ENCODE measurements around the gene GPR107.

Gene GPR107

GRCh38 chr9:130110166-130110565 is 56.5 kb downstream of the GPR107 start:
- DNase-seq (ENCODE audit: low read depth, low spot score): no peak

- no peak for DNase-seq (ENCODE audit: low read depth, low spot score)
Observed at GRCh38 chr9:130110596-130111021, 56.9 kb downstream of the GPR107 start.

- DNase-seq (ENCODE audit: low read depth, low spot score): no peak
Observed at GRCh38 chr9:130111786-130112537, 58.3 kb downstream of the GPR107 start.

GRCh38 chr9:130112538-130113151 is 58.9 kb downstream of the GPR107 start:
- no peak for DNase-seq (ENCODE audit: low read depth, low spot score)

- no peak for DNase-seq (ENCODE audit: low read depth, low spot score)
Observed at GRCh38 chr9:130114741-130115140, 61.0 kb downstream of the GPR107 start.

- no peak for DNase-seq (ENCODE audit: low read depth, low spot score)
Observed at GRCh38 chr9:130116346-130116745, 62.6 kb downstream of the GPR107 start.

GRCh38 chr9:130117376-130117775 is 63.7 kb downstream of the GPR107 start:
- DNase-seq (ENCODE audit: low read depth, low spot score): no peak

- no peak for DNase-seq (ENCODE audit: low read depth, low spot score)
Observed at GRCh38 chr9:130117816-130118632, 64.3 kb downstream of the GPR107 start.

- DNase-seq (ENCODE audit: low read depth, low spot score): no peak
Observed at GRCh38 chr9:130118841-130119518, 65.3 kb downstream of the GPR107 start.

GRCh38 chr9:130119519-130120298 is 66.0 kb downstream of the GPR107 start:
- no peak for DNase-seq (ENCODE audit: low read depth, low spot score)

- no peak for DNase-seq (ENCODE audit: low read depth, low spot score)
Observed at GRCh38 chr9:130120299-130120587, 66.5 kb downstream of the GPR107 start.

- DNase-seq (ENCODE audit: low read depth, low spot score): no peak
Observed at GRCh38 chr9:130120832-130121231, 67.1 kb downstream of the GPR107 start.

- no peak for DNase-seq (ENCODE audit: low read depth, low spot score)
Observed at GRCh38 chr9:130122456-130122855, 68.8 kb downstream of the GPR107 start.

GRCh38 chr9:130124085-130124860 is 70.6 kb downstream of the GPR107 start:
- DNase-seq (ENCODE audit: low read depth, low spot score): no peak

GRCh38 chr9:130126721-130127433 is 73.2 kb downstream of the GPR107 start:
- no peak for DNase-seq (ENCODE audit: low read depth, low spot score)

GRCh38 chr9:130128251-130128650 is 74.5 kb downstream of the GPR107 start:
- DNase-seq (ENCODE audit: low read depth, low spot score): peak; percentile 66

- peak; percentile 44 for DNase-seq (ENCODE audit: low read depth, low spot score)
Observed at GRCh38 chr9:130128733-130129431, 75.2 kb downstream of the GPR107 start.

GRCh38 chr9:130129432-130130061 is 75.8 kb downstream of the GPR107 start:
- DNase-seq (ENCODE audit: low read depth, low spot score): no peak

- no peak for DNase-seq (ENCODE audit: low read depth, low spot score)
Observed at GRCh38 chr9:130132746-130133145, 79.0 kb downstream of the GPR107 start.
